HEK293 (cell line): ENCODE results near the gene PLEKHG2.

Experiments
- BCL11A ChIP-seq: fragments of 450-650 bp; formaldehyde crosslinking; IDR thresholded peaks from 2 replicates; pipeline ENCODE4 v1.5.1; 2016; ENCODE audit warnings: low read depth, missing biosample characterization, missing genetic modification characterization
- EGR2 ChIP-seq: fragments of 450-650 bp; formaldehyde crosslinking; IDR thresholded peaks from 2 replicates; pipeline ENCODE4 v1.5.1; 2016; ENCODE audit warnings: low read depth, missing biosample characterization, missing genetic modification characterization
- KLF7 ChIP-seq: fragments of 450-650 bp; formaldehyde crosslinking; IDR thresholded peaks from 2 replicates; pipeline ENCODE4 v1.5.1; 2016; ENCODE audit warnings: missing biosample characterization, missing genetic modification characterization, borderline replicate concordance
- KLF8 ChIP-seq: fragments of 450-650 bp; formaldehyde crosslinking; IDR thresholded peaks from 2 replicates; pipeline ENCODE4 v1.5.1; 2016; ENCODE audit warnings: missing biosample characterization, missing genetic modification characterization
- MEIS1 ChIP-seq: sonication (generic); formaldehyde crosslinking; IDR thresholded peaks from 2 replicates; pipeline ENCODE4 v1.8.1; 2022; ENCODE audit warnings: missing genetic modification reagents, mild to moderate bottlenecking, borderline replicate concordance
- RBAK ChIP-seq: fragments of 450-650 bp; formaldehyde crosslinking; IDR thresholded peaks from 2 replicates; pipeline ENCODE4 v1.5.1; 2016; ENCODE audit warnings: missing biosample characterization, missing genetic modification characterization
- SCRT2 ChIP-seq: fragments of 450-650 bp; formaldehyde crosslinking; IDR thresholded peaks from 2 replicates; pipeline ENCODE4 v1.5.1; 2016; ENCODE audit warnings: missing biosample characterization, missing genetic modification characterization
- SP2 ChIP-seq: fragments of 450-650 bp; formaldehyde crosslinking; IDR thresholded peaks from 2 replicates; pipeline ENCODE4 v1.5.1; 2016; ENCODE audit warnings: missing biosample characterization, missing genetic modification characterization
- YY2 ChIP-seq: fragments of 450-650 bp; formaldehyde crosslinking; IDR thresholded peaks from 2 replicates; pipeline ENCODE4 v1.5.1; 2016; ENCODE audit warnings: missing biosample characterization, missing genetic modification characterization
- ZBTB8A ChIP-seq: fragments of 450-650 bp; formaldehyde crosslinking; IDR thresholded peaks from 2 replicates; pipeline ENCODE4 v1.5.1; 2016; ENCODE audit warnings: missing biosample characterization, missing genetic modification characterization
- ZIC2 ChIP-seq: fragments of 450-650 bp; formaldehyde crosslinking; IDR thresholded peaks from 2 replicates; pipeline ENCODE4 v1.5.1; 2016; ENCODE audit warnings: missing biosample characterization, missing genetic modification characterization
- ZNF121 ChIP-seq: fragments of 450-650 bp; formaldehyde crosslinking; IDR thresholded peaks from 2 replicates; pipeline ENCODE4 v1.5.1; 2016; ENCODE audit warnings: missing biosample characterization, missing genetic modification characterization
- ZNF133 ChIP-seq: fragments of 450-650 bp; formaldehyde crosslinking; IDR thresholded peaks from 2 replicates; pipeline ENCODE4 v1.5.1; 2016; ENCODE audit warnings: missing biosample characterization, missing genetic modification characterization
- ZNF16 ChIP-seq: fragments of 450-650 bp; formaldehyde crosslinking; IDR thresholded peaks from 2 replicates; pipeline ENCODE4 v1.5.1; 2016; ENCODE audit warnings: low read depth, missing biosample characterization, missing genetic modification characterization
- ZNF202 ChIP-seq: fragments of 450-650 bp; formaldehyde crosslinking; IDR thresholded peaks from 2 replicates; pipeline ENCODE4 v1.5.1; 2016; ENCODE audit warnings: missing biosample characterization, missing genetic modification characterization, borderline replicate concordance
- ZNF248 ChIP-seq: fragments of 450-650 bp; formaldehyde crosslinking; IDR thresholded peaks from 2 replicates; pipeline ENCODE4 v1.5.1; 2017; ENCODE audit warnings: missing biosample characterization, missing genetic modification characterization
- ZNF292 ChIP-seq: fragments of 450-650 bp; formaldehyde crosslinking; IDR thresholded peaks from 2 replicates; pipeline ENCODE4 v1.5.1; 2016; ENCODE audit warnings: low read depth, missing biosample characterization, missing genetic modification characterization, borderline replicate concordance
- ZNF449 ChIP-seq: fragments of 450-650 bp; formaldehyde crosslinking; IDR thresholded peaks from 2 replicates; pipeline ENCODE4 v1.5.1; 2017; ENCODE audit warnings: missing biosample characterization, mild to moderate bottlenecking, missing genetic modification characterization, moderate library complexity
- ZNF473 ChIP-seq: fragments of 450-650 bp; formaldehyde crosslinking; IDR thresholded peaks from 2 replicates; pipeline ENCODE4 v1.5.1; 2017; ENCODE audit warnings: missing biosample characterization, missing genetic modification characterization
- ZNF510 ChIP-seq: fragments of 450-650 bp; formaldehyde crosslinking; IDR thresholded peaks from 2 replicates; pipeline ENCODE4 v1.5.1; 2018; ENCODE audit warnings: mild to moderate bottlenecking, missing genetic modification characterization, missing biosample characterization; ENCODE audit not compliant: insufficient replicate concordance
- ZNF518A ChIP-seq: fragments of 450-650 bp; formaldehyde crosslinking; conservative IDR thresholded peaks from 2 replicates; pipeline ENCODE4 v1.5.1; 2016; ENCODE audit warnings: low read depth, missing biosample characterization, missing genetic modification characterization
- ZNF544 ChIP-seq: fragments of 450-650 bp; formaldehyde crosslinking; IDR thresholded peaks from 2 replicates; pipeline ENCODE4 v1.5.0; 2017; ENCODE audit warnings: missing biosample characterization, missing genetic modification characterization
- ZNF621 ChIP-seq: fragments of 450-650 bp; formaldehyde crosslinking; IDR thresholded peaks from 2 replicates; pipeline ENCODE4 v1.5.1; 2017; ENCODE audit warnings: missing biosample characterization, missing genetic modification characterization
- ZNF629 ChIP-seq: fragments of 450-650 bp; formaldehyde crosslinking; IDR thresholded peaks from 2 replicates; pipeline ENCODE4 v1.5.1; 2017; ENCODE audit warnings: missing biosample characterization, missing genetic modification characterization
- ZNF658 ChIP-seq: fragments of 450-650 bp; formaldehyde crosslinking; IDR thresholded peaks from 2 replicates; pipeline ENCODE4; 2016; ENCODE audit warnings: missing biosample characterization, missing genetic modification characterization
- ZNF704 ChIP-seq: fragments of 450-650 bp; formaldehyde crosslinking; IDR thresholded peaks from 2 replicates; pipeline ENCODE4 v1.5.1; 2016; ENCODE audit warnings: missing biosample characterization, missing genetic modification characterization
- ZNF777 ChIP-seq: fragments of 450-650 bp; formaldehyde crosslinking; IDR thresholded peaks from 2 replicates; pipeline ENCODE4 v1.5.1; 2017; ENCODE audit warnings: missing biosample characterization, missing genetic modification characterization, borderline replicate concordance
- ZNF837 ChIP-seq: fragments of 450-650 bp; formaldehyde crosslinking; IDR thresholded peaks from 2 replicates; pipeline ENCODE4 v1.5.1; 2016; ENCODE audit warnings: missing biosample characterization, missing genetic modification characterization
- ZSCAN18 ChIP-seq: fragments of 450-650 bp; formaldehyde crosslinking; IDR thresholded peaks from 2 replicates; pipeline ENCODE4 v1.5.1; 2016; ENCODE audit warnings: missing biosample characterization, missing genetic modification characterization
- TF ChIP-seq, protein P1 (sequence below): fragments of 450-650 bp; formaldehyde crosslinking; IDR thresholded peaks from 2 replicates; pipeline ENCODE4 v1.5.1; 2016; ENCODE audit warnings: missing biosample characterization, missing genetic modification characterization

Gene PLEKHG2

DNA sequence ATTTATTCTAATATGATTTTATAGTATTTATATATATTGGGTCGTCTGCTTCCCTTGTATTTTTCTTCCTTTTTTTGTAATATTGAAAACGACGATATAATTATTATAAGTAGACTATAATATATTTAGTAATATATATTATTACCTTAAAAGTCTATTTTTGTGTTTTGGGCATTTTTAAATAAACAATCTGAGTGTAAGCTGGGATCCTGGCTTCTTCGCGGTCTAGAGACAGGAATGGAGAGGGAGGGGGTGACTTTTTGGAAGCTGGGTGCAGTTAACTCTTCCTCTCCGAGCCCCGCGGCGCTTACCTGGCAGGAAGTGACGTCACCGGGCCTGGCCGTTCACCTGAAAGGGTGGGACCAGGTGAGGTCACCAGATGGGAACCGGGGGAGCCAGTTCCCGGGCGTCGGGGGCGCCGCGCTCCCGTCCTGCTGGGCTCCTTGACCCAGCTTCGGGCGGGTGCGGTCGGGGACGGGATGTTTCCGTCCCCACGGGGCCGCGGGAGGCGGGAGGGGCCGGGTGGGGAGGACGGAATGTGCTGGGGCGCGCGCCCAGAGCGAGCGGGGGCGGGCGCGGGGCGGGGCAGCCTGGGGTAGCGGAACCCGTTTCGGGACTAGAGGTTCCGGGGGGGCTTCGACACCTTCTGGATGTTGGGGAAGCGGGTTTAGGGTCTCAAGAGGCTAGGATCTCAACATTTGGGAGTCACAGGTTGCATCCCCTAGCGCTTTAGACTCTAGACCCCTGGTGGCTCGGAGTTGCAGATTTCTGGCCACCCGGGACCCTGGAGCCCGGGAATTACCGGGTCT, 3.1 kb upstream of the PLEKHG2 start (continued):
- no peak; the same call in 1 of the 2 replicates for TF ChIP-seq ZNF518A
- TF ChIP-seq ZNF837, result no peak
- TF ChIP-seq ZNF621 (tag by site-specific recombination), result no peak
- no peak for TF ChIP-seq BCL11A (tag by site-specific recombination)
- no peak for TF ChIP-seq ZNF658 (tag by site-specific recombination)
- TF ChIP-seq, protein P1, sequence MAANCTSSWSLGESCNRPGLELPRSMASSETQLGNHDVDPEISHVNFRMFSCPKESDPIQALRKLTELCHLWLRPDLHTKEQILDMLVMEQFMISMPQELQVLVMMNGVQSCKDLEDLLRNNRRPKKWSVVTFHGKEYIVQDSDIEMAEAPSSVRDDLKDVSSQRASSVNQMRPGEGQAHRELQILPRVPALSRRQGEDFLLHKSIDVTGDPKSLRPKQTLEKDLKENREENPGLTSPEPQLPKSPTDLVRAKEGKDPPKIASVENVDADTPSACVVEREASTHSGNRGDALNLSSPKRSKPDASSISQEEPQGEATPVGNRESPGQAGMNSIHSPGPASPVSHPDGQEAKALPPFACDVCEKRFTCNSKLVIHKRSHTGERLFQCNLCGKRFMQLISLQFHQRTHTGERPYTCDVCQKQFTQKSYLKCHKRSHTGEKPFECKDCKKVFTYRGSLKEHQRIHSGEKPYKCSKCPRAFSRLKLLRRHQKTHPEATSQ (tag by site-specific recombination), result no peak
- TF ChIP-seq KLF7 (tag by site-specific recombination), result peak; percentile 88
- peak; percentile 52 for TF ChIP-seq ZIC2 (tag by site-specific recombination)
- TF ChIP-seq ZNF704, result no peak
- TF ChIP-seq SP2, result peak; percentile 86
- TF ChIP-seq ZNF248 (tag by site-specific recombination), result no peak
- TF ChIP-seq ZNF449, result no peak; the same call in 1 of the 2 replicates
- no peak for TF ChIP-seq ZNF510 (tag by site-specific recombination)
- no peak; the same call in 1 of the 2 replicates for TF ChIP-seq ZNF777
- TF ChIP-seq SCRT2 (tag by site-specific recombination), result no peak
- peak; percentile 97 for TF ChIP-seq KLF8 (tag by site-specific recombination)
- TF ChIP-seq ZBTB8A (tag by site-specific recombination), result no peak; the same call in 1 of the 2 replicates
- peak; percentile 94 for TF ChIP-seq ZNF629 (tag by site-specific recombination)
- no peak for TF ChIP-seq ZNF544
- TF ChIP-seq EGR2 (tag by site-specific recombination), result 0 out of 2 replicates have a peak, but pooled peaks have one; percentile 27
- TF ChIP-seq YY2, result no peak
- no peak for TF ChIP-seq ZNF473
- TF ChIP-seq MEIS1, result no peak
- TF ChIP-seq ZNF133 (tag by site-specific recombination), result no peak
- no peak for TF ChIP-seq ZNF16 (tag by site-specific recombination)
- TF ChIP-seq RBAK (tag by site-specific recombination), result no peak
- TF ChIP-seq ZNF121 (tag by site-specific recombination), result 0 out of 2 replicates have a peak, but pooled peaks have one; percentile 13
- TF ChIP-seq ZNF202 (tag by site-specific recombination), result no peak
- no peak for TF ChIP-seq ZNF292 (tag by site-specific recombination)
- TF ChIP-seq ZSCAN18, result no peak
